ENCODE data around the gene DRG2.
A peak's percentile ranks its signal among the peaks of the same experiment; 100 is the strongest.

The DRG2 gene

GRCh38 chr17:18087610-18088491, at the start of gene DRG2:
TSS of gene DRG2 (plus strand) at chr17:18087948. CDS start at chr17:18088024, 76 bp downstream.
- peak; percentile 86 for DNase-seq (ENCODE audit: low read depth)

GRCh38 chr17:18038149-18038850, 49.4 kb upstream of the DRG2 start:
- no peak for DNase-seq (ENCODE audit: low read depth)

GRCh38 chr17:18038861-18039534, 48.8 kb upstream of the DRG2 start, which contains the start of the genes ATPAF2 and GID4:
TSS of gene ATPAF2 (minus strand) at chr17:18039168. CDS start at chr17:18039013, 155 bp downstream.
TSS of gene GID4 (plus strand) at chr17:18039408. CDS start at chr17:18039465, 57 bp downstream.
- DNase-seq (ENCODE audit: low read depth): peak; percentile 98

DNA sequence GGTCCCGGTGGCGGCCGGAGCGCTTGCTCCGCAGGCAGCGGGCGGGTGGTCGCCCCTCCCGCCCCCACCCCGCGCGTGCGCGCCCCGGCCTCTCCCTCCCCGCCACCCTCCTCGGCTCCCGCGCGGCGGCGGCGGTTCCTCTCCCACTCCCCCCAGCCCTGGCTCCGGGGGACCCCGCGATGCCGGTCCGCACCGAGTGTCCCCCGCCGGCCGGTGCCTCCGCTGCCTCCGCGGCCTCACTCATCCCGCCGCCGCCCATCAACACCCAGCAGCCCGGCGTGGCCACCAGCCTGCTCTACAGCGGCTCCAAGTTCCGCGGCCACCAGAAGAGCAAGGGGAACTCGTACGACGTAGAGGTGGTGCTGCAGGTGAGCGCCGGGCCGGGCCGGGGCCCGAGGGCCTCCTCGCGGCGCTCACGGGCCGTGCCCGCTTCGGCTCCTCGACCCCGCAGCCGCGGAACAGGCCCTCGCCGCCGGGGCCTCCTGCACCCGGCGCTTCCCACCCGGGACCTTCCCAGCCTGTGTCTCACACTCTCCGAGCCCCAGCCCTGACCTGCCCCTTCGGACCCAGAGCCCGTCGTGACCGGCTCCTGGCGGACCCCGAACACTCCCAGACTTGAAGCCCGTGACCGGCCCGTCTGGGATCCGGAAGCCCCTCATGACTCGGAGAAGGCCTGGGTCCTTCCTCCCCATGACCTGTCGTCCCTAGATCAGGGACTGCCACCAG, 48.0 kb upstream of the DRG2 start:
- no peak for DNase-seq (ENCODE audit: low read depth)

GRCh38 chr17:18040261-18040858, 47.4 kb upstream of the DRG2 start:
- DNase-seq (ENCODE audit: low read depth): no peak

DNA sequence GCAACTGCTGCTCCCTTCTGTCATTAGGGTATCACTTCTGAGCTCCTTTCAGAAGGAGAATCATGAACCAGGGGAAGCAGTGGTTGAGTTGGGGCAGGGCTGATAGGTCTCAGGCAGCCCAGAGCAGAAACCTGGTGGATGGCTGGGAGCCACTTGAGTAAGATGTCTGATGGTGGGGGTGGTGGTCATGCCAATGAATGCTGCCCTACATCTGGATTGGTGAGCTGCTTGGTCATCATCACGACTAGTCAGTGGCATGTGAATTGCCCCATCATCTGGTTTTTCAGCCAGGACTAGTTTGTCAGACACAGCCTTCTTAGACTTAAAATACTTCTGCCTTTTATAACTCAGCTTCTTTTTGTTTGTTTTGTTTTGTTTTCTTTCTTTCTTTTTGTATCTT, 46.0 kb upstream of the DRG2 start:
- peak; percentile 79 for DNase-seq (ENCODE audit: low read depth)

DNA sequence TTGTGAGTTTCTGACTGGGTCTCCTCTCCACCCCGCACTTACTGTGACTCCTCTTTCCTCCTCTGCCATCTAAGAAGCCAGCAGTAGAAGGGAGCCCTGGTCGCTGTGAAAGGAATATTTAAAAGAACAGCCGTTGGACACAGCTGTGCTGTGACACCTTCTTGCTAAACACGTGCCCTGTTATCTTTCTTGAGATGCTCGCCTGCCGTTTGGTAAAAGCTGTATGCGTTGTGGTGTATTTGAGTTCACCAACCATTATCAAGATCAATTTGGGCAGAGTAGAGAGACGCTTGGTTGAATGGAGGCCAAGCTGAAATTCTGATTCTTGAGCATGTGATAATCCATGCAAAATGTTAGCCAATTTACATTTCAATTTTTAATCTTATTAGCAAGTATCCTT, 44.8 kb upstream of the DRG2 start:
- DNase-seq (ENCODE audit: low read depth): no peak

DNA sequence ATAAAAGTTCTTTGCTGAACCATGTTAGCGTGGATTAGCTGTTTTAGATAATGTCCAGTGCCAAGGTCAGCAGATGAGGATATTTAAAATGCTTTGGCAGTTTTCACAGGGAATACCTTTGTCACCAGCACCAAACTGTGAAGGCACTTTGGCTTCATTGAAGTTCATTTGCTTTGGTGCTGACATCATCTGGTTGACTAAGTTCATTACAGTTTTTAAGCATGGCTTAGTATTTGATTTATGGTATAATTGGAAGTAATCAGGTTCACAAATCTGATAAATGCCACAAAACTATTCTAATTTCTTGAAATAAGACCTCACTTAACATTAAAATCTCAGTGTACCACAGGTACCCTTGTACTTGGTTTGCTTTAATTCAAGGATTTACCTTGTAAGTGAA, 44.3 kb upstream of the DRG2 start:
- no peak for DNase-seq (ENCODE audit: low read depth)

GRCh38 chr17:18044609-18045008, 43.1 kb upstream of the DRG2 start:
- no peak for DNase-seq (ENCODE audit: low read depth)

- DNase-seq (ENCODE audit: low read depth): no peak
Observed at GRCh38 chr17:18045691-18046350, 41.9 kb upstream of the DRG2 start.

GRCh38 chr17:18055597-18055996, 32.2 kb upstream of the DRG2 start:
- no peak for DNase-seq (ENCODE audit: low read depth)

- DNase-seq (ENCODE audit: low read depth): no peak
Observed at GRCh38 chr17:18056214-18056613, 31.5 kb upstream of the DRG2 start.

GRCh38 chr17:18059283-18059682, 28.5 kb upstream of the DRG2 start:
- DNase-seq (ENCODE audit: low read depth): no peak

- DNase-seq (ENCODE audit: low read depth): no peak
Observed at GRCh38 chr17:18064053-18064452, 23.7 kb upstream of the DRG2 start.

- DNase-seq (ENCODE audit: low read depth): no peak
Observed at GRCh38 chr17:18065546-18065945, 22.2 kb upstream of the DRG2 start.

DNA sequence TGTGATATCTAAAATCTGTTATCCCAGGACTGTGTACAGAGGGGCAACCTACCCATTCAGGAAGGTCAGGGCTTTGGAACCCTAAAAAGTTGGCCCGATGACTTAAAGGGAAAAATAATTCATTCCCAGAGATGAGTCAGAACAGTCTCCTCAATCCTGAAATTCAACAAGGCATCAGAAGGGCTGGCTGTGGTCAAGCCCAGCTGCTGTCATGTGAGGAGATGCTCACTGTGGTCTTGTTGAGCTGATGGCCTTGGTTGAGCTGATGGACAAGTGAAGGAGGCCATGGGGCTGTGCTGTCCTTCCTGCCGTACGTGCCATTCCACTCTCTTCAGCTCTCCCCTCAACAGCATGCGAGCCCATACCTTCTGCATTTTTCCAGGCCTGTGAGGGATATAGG, 20.9 kb upstream of the DRG2 start:
- no peak for DNase-seq (ENCODE audit: low read depth)

DNA sequence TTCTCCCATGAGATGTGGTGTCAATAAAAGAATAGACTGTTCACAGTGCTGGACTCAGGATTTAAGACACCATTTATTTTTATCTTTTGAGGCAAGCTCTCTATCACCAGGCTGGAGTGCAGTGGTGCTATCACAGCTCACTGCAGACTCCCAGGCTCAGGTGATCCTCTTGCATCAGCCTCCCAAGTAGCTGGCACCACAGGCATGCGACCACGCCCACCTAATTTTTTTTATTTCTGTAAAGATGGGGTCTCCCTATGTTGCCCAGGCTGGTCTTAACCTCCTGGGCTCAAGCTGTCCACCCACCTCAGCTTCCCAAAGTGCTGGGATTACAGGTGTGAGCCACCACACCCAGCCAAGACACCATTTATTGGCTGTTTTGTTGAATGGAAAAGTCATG, 18.6 kb upstream of the DRG2 start:
- no peak for DNase-seq (ENCODE audit: low read depth)

GRCh38 chr17:18070861-18071340, 16.8 kb upstream of the DRG2 start:
- peak; percentile 47 for DNase-seq (ENCODE audit: low read depth)

DNA sequence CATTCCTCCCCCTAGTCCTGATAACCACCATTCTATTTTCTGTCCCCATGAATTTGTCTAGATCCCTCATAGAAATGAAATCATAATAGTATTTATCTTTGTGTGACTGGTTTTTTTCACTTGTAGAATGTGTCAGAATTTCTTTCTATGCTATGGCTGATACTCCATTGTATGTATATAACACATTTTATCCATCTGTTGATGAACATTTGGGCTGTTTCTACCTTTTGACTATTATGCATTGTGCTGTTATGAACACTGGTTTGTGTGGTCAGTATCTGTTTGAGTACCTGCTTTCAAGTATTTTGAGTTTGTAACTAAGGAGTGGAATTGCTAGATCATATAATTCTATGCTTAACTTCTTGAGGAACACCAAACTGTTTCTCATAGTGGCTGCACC, 16.0 kb upstream of the DRG2 start:
- DNase-seq (ENCODE audit: low read depth): no peak

DNA sequence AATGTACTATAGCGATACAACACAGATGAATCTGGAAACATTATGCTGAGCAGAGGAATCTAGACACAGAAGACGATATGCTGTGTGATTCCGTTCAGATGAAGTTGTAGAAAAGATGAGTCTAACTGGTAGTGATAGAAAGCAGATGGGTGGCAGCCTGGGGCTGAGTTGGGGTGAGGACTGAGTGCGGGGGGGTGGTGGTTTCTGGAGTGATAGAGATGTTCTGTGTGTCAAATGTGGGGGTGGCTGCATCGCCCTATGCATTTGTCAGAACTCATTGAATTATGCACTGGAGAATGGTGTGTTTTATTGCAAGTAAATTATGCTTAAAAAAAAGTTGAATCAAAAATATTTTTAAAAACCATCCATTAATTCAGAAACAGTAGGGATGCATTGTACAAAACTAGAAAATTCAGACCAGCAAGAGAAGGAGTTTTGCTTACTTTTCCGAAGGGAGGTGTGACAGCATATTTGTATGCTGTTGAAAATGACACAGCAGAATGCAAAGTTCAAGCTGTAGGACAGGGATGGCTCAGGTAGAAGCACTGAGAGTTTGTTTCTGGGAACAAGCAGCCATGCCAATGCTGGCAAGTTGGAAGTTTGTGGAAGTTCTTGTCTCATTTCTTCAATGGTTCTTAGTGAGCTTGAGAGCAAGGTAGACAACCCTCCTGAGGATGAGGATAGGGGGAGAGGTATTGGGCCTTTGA, 13.0 kb upstream of the DRG2 start:
- DNase-seq (ENCODE audit: low read depth): no peak

Measured in amniotic epithelial cell (primary cell).